DOHH2 (cell line): ENCODE results near the gene TMEM72.

ENCODE experiments used
- H3F3A ChIP-seq: fragments of 200-600 bp; sonication (generic), shearing (Covaris generic); 2 replicates; pipeline ENCODE4 v1.6.0; 2016; ENCODE audit warnings: antibody characterized with exemption, mild to moderate bottlenecking; ENCODE audit not compliant: control insufficient read depth, insufficient read depth
- H3K27ac ChIP-seq: fragments of 200-600 bp; sonication (generic); 2 replicates; pipeline ENCODE4 v1.5.1; 2014; ENCODE audit warnings: low read depth, mild to moderate bottlenecking, low read length, moderate library complexity
- H3K27me3 ChIP-seq: fragments of 200-600 bp; sonication (generic); 2 replicates; pipeline ENCODE4 v1.6.1; 2014; ENCODE audit warnings: mild to moderate bottlenecking, low read length, mixed read lengths; ENCODE audit not compliant: control insufficient read depth
- H3K36me3 ChIP-seq: fragments of 200-600 bp; sonication (generic); 2 replicates; pipeline ENCODE4 v1.6.1; 2014; ENCODE audit warnings: mild to moderate bottlenecking, low read length, moderate library complexity, mixed read lengths; ENCODE audit not compliant: control insufficient read depth
- H3K4me1 ChIP-seq: fragments of 200-600 bp; sonication (generic); 2 replicates; pipeline ENCODE4 v1.6.1; 2014; ENCODE audit warnings: mild to moderate bottlenecking, low read length, mixed read lengths; ENCODE audit not compliant: control insufficient read depth
- H3K4me2 ChIP-seq: fragments of 200-600 bp; sonication (generic); 2 replicates; pipeline ENCODE4 v1.6.0; 2014; ENCODE audit warnings: mild to moderate bottlenecking, low read length, moderate library complexity
- H3K4me3 ChIP-seq: fragments of 200-600 bp; sonication (generic); 2 replicates; pipeline ENCODE4 v1.5.1; 2014; ENCODE audit warnings: mild to moderate bottlenecking, low read length, mixed read lengths
- H3K79me2 ChIP-seq: fragments of 200-600 bp; sonication (generic); 2 replicates; pipeline ENCODE4 v1.6.1; 2014; ENCODE audit warnings: mild to moderate bottlenecking, low read length, mixed read lengths; ENCODE audit not compliant: control insufficient read depth
- H3K9me2 ChIP-seq: fragments of 200-600 bp; sonication (generic); replicated peaks from 2 replicates; pipeline ENCODE4 v1.6.1; 2014; ENCODE audit warnings: mild to moderate bottlenecking, low read length, mixed read lengths; ENCODE audit not compliant: control insufficient read depth
- H3K9me3 ChIP-seq: fragments of 200-600 bp; sonication (generic); 2 replicates; pipeline ENCODE4 v1.6.1; 2014; ENCODE audit warnings: antibody characterized with exemption, low read length, mixed read lengths; ENCODE audit not compliant: control insufficient read depth, insufficient read depth
- H4K20me1 ChIP-seq: fragments of 200-600 bp; sonication (generic); 2 replicates; pipeline ENCODE4 v1.6.0; 2014; ENCODE audit warnings: low read depth, mild to moderate bottlenecking, antibody characterized with exemption, low read length, moderate library complexity; ENCODE audit not compliant: control insufficient read depth, insufficient read depth
- EZH2phosphoT487 ChIP-seq: fragments of 200-600 bp; sonication (generic); IDR thresholded peaks from 2 replicates; pipeline ENCODE4 v1.6.1; 2017; ENCODE audit warnings: borderline replicate concordance, mild to moderate bottlenecking, antibody characterized with exemption, low read length, moderate library complexity, mixed read lengths
- TF ChIP-seq, protein P1 (sequence below): fragments of 200-600 bp; sonication (generic); IDR thresholded peaks from one replicate; pipeline ENCODE4 v1.5.1; 2014; ENCODE audit warnings: antibody characterized with exemption, mild to moderate bottlenecking, low read depth, low read length; ENCODE audit not compliant: poor library complexity, severe bottlenecking

Gene TMEM72

GRCh38 chr10:44880090-44880715, 30.9 kb upstream of the TMEM72 start:
- no peak overlapping the region for H3K4me2 ChIP-seq
- H3F3A ChIP-seq: no peaks in the 10 kb centered on the region

DNA sequence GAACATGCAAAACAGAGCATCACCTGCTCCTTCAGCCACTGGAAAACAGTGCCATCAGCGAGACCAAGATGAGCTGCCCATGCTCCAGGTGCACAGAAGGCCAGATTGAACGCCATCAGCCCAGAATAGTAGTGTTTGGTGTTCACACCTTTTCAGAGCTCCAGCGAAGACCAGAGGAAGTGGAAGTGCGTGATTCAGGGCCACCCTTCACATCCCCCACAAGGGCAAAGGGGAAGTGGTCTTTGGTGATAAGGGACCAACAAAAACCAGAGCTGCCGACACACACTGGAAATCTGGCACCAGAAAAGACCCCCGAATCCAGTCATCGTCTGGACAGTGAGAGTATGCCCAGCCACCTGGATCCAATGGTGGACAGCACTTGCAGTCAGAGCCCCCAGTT, 29.5 kb upstream of the TMEM72 start:
- Histone ChIP-seq H3K9me2 (no peaks in the 10 kb centered on the region), H3K79me2 (no peaks in the 10 kb centered on the region), H3K4me1 (no peaks in the 10 kb centered on the region), H3K4me2 (no peak overlapping the region), H3K9me3 (no peaks in the 10 kb centered on the region), H4K20me1 (no peaks in the 10 kb centered on the region), H3K27ac (no peak overlapping the region), H3F3A (no peaks in the 10 kb centered on the region), H3K4me3 (no peak overlapping the region), H3K36me3 (no peaks in the 10 kb centered on the region), H3K27me3 (peaks cover 4% of the 10 kb centered on the region; the same call in 1 of the 2 replicates)
- TF ChIP-seq, protein P1, sequence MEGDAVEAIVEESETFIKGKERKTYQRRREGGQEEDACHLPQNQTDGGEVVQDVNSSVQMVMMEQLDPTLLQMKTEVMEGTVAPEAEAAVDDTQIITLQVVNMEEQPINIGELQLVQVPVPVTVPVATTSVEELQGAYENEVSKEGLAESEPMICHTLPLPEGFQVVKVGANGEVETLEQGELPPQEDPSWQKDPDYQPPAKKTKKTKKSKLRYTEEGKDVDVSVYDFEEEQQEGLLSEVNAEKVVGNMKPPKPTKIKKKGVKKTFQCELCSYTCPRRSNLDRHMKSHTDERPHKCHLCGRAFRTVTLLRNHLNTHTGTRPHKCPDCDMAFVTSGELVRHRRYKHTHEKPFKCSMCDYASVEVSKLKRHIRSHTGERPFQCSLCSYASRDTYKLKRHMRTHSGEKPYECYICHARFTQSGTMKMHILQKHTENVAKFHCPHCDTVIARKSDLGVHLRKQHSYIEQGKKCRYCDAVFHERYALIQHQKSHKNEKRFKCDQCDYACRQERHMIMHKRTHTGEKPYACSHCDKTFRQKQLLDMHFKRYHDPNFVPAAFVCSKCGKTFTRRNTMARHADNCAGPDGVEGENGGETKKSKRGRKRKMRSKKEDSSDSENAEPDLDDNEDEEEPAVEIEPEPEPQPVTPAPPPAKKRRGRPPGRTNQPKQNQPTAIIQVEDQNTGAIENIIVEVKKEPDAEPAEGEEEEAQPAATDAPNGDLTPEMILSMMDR: no peak
- no peak for TF ChIP-seq EZH2phosphoT487

More at GRCh38 chr10:44880090-44880715, 30.9 kb upstream of the TMEM72 start:
- Histone ChIP-seq H3K9me3 (no peaks in the 10 kb centered on the region), H3K27me3 (peaks cover 4% of the 10 kb centered on the region; the same call in 1 of the 2 replicates), H3K27ac (no peak overlapping the region), H3K4me1 (no peaks in the 10 kb centered on the region), H3K79me2 (no peaks in the 10 kb centered on the region), H3K9me2 (no peaks in the 10 kb centered on the region), H3K4me3 (no peak overlapping the region), H4K20me1 (no peaks in the 10 kb centered on the region), H3K36me3 (no peaks in the 10 kb centered on the region)
- TF ChIP-seq, protein P1: no peak
- TF ChIP-seq EZH2phosphoT487: no peak

DNA sequence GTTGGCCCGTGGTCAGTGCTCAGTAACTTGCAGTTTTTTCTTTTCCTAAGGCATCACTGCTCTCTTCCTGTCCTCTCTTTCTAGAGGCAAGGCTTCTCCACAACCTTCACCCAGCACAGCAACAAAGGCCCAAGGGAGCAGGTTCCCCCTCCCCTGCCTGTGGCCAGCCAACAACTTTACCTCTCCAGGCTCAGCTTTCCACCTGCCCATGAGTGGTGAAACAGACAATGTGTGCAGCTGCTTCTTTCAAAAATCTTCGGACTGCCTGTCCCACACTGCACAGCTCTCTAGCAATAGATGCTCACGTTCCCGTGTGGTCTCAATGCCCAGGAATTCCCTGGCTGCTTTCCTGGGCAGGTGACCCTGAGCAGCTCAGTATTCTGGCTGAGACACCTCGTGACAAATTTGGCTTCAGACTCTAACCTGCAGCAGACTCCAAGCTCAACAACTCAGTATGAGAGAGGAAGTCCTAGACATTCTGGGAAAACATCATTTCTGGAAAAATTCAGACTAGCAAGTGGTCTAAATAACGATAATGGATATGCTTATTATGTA, 28.9 kb upstream of the TMEM72 start:
- no peak overlapping the region for H3K4me2 ChIP-seq
- H3K4me3 ChIP-seq: no peak overlapping the region
- H3K27me3 ChIP-seq: peaks cover 4% of the 10 kb centered on the region; the same call in 1 of the 2 replicates

More for the DNA sequence above, 28.9 kb upstream of the TMEM72 start:
- Histone ChIP-seq H3K79me2 (no peaks in the 10 kb centered on the region), H3K9me3 (no peaks in the 10 kb centered on the region), H4K20me1 (no peaks in the 10 kb centered on the region), H3K9me2 (no peaks in the 10 kb centered on the region), H3F3A (no peaks in the 10 kb centered on the region), H3K4me1 (no peaks in the 10 kb centered on the region), H3K36me3 (no peaks in the 10 kb centered on the region), H3K27ac (no peak overlapping the region)
- TF ChIP-seq EZH2phosphoT487: no peak
- TF ChIP-seq, protein P1: no peak
